Activated CD4-positive, CD25-positive, alpha-beta regulatory T cell treated with anti-CD3 and anti-CD28 coated beads, Interleukin-2, amount 50 U/mL, for 72 hours (primary cell): ENCODE data around the gene TGDS.
A peak's percentile ranks its signal among the peaks of the same experiment; 100 is the strongest.
"Not testable (repeated sequence)": the region's sequence is repeated elsewhere in the genome, so short reads cannot be mapped to it uniquely, and the experiment has no call there.

Experiments used
- DNase-seq: peaks from one replicate; pipeline ENCODE4 v3.0.0; 2021

The TGDS gene

DNA sequence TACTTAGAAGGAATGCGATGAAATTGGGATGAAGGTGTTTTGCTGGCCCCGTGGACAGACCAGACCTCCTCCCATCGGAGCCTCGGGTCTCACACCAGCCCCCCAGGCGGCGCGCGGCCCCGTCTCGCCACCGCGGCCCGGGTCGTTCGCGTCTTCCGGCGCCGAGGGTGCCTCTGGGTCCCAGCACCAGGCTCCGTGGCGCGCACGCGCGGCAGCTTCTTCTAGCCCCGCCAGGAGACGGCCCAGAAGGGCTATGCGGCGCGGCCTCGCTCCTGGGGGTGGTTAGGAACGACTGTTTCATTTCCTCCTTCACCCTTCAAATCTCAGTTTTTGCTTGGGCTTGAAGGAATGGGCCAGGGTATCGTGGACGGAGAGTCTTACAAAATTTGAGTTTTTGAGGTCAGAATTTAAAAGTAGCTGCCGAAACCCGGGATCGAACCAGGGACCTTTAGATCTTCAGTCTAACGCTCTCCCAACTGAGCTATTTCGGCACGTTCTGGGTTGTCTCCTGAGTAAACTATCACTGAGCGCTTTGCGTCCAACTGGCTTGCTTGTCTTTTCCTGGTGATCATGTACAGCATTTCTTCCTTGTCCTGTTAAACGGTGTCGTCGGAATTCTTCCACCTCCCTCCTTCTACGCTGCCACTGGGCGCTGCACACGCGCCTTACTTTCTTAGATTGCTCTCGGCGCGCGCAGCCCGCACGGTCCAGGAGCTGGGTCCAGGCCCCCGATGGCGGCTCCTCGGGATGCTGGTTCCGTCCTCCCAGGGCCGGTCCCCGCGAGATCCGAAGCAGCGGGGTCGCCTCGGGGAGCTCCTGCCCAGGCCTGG, 46.5 kb downstream of the TGDS start:
- peak; percentile 91 for DNase-seq

DNA sequence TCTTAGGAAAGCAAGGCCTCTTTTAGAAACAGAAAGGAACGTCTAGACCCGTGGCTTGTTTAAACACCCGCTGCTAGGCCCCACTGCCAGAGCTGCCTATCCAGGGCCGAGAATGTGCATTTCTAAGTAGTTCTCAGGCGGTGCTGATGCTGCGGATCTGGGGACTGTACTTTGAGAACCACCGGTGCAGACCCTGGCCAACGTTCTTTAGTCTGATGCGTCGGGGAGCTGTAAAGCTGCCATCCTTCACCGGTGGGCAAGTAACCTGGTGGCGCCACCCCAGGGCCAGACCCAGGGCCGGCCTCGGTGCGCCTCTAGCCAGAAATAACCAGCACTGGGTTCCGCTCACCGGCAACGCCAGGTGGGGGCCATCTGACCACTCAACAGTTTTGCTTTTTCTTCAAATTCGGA, 47.1 kb downstream of the TGDS start:
- no peak for DNase-seq

DNA sequence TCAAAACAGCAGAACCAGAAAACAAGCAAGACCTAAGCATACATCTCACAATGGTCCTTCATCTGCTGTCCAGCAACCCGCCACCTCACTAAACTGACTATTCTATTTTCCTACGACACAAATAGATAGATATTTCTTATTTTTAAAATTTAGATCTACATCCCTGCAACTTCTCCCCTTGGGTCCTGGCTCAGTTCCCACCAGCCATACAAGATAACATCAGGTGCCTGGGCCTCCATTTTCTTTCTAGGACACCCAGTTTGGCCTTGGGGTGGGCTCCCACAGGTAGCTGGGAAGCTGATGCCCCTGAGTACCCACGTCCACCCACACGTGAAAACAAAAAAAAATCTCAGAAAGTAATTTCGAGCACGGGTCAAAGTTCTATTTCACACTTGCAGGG, 47.6 kb downstream of the TGDS start:
- peak; percentile 34 for DNase-seq

- DNase-seq = no peak
These were observed 49.7 kb downstream of the TGDS start for GRCh38 chr13:94546061-94546839.

GRCh38 chr13:94544922-94545321, 51.0 kb downstream of the TGDS start:
- no peak for DNase-seq

DNA sequence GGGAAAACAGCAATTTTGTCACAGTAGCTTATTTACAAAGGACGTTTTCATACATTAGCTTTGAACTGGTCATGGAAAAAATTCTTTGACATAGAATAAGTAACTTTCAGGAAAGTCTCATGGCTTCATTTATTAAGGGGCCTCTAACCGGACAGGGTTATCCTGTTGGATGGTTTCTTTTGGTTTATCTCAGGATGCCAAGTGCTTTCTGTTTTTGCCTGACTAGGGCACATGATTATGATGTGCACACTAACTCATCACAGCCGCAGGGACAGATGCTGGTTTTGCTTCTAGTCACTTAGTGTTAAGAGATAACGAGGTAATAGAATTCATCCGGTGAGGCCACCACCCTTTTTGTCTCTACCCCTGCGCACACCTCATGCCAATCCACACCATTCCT, 53.0 kb downstream of the TGDS start:
- DNase-seq = no peak

- no peak for DNase-seq
These were observed 58.0 kb downstream of the TGDS start for GRCh38 chr13:94537740-94538630.

GRCh38 chr13:94535775-94536174, 60.2 kb downstream of the TGDS start:
- no peak for DNase-seq

DNA sequence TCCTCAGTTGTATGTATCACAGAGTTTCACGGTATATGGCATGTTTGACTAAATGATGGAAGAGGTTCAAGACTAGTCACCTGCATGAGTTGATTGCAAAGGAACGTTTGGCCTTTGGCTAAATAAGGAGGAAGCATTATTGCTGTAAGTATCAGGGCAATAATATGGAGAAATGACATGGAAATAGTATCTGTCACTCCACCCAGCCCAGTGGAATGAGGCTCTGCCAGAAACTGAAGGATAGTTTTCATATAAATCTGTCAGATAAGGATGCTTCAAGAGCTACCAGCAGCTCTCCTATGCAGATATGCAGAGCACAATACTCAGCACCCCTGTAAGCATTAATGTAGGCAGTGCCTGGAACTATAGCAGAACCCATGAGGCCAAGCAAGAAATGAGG, 60.7 kb downstream of the TGDS start:
- no peak for DNase-seq

DNA sequence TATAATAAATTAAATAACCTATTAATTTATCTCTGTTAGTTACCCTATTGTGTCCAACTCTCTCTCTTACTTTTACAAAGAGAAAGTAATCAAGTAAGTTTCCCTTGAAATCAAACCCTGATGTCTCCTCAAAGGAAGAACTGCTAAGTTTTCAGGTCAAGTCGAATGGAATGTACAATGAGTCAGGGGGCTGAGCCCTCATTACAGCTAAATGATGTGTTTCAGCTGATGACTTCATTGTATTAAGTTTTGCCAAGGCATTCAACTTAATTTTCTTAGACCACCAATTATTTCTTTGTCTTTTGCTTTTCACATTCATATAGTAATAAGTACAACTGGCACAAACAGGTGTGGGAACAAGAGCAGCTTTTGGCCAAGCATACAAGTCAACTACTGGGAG, 61.8 kb downstream of the TGDS start:
- no peak for DNase-seq

GRCh38 chr13:94532278-94532677, 63.7 kb downstream of the TGDS start:
- not testable (repeated sequence) for DNase-seq

DNA sequence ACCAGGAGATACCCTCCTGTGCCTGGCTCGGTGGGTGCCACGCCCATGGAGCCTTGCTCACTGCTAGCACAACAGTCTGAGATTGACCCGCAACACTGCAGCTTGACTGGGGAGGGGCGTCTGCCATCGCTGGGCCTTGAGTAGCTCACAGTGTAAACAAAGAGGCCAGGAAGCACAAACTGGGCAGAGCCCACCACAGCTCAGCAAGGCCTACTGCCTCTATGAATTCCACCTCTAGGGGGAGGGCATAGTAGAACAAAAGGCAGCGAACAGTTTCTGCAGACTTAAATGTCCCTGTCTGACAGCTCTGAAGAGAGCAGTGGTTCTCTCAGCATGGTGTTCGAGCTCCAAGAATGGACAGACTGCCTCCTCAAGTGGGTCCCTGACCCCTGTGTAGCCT, 69.0 kb downstream of the TGDS start:
- DNase-seq = not testable (repeated sequence)

DNA sequence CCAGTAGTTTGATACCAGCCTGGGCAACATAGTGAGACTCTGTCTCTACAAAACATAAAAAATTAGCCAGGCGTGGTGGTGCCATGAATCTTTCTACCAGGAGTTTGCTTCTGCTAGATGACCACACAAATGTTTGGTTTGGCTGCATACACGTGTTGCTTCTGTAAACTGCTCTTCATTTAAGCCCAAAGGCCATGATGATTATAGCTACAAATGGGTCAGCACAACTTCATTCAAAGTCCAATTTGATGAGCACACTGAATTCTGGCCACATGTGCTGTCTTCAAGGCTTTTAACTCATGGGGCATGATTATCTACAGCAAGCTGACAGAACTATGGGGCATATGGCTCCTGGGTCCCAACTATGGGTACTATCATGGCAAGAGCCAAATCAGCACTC, 70.2 kb downstream of the TGDS start:
- DNase-seq = no peak

GRCh38 chr13:94524407-94524806, 71.5 kb downstream of the TGDS start:
- DNase-seq = no peak
